Measurements from ENCODE around the gene RUNX2. TPM values are rescaled to one million over a fixed set of nuclear protein-coding genes. Genes with fewer than 3 reads are reported as not detected.
"Not testable (repeated sequence)": the region's sequence is repeated elsewhere in the genome, so short reads cannot be mapped to it uniquely, and the experiment has no call there.

The RUNX2 gene
- polyA plus RNA-seq, 1 donor: 2.6 TPM

- no peak overlapping the region for H3K4me3 ChIP-seq (ENCODE audit: low read length)
- H3K27ac ChIP-seq (ENCODE audit: low read length): no peak overlapping the region
- WGBS (ENCODE audit: insufficient coverage, low lambda C conversion rate): no CpG with 5 or more reads among the region's 4 CpGs
- no peaks in the 10 kb centered on the region for H3K4me1 ChIP-seq (ENCODE audit: control insufficient read depth, insufficient read depth, low read length)
- H3K27me3 ChIP-seq (ENCODE audit: control insufficient read depth, insufficient read depth, low read length): peaks cover 2% of the 10 kb centered on the region
- H3K9me3 ChIP-seq (ENCODE audit: control insufficient read depth, low read depth, low read length): no peaks in the 10 kb centered on the region
- no peaks in the 10 kb centered on the region for H3K36me3 ChIP-seq (ENCODE audit: control insufficient read depth, insufficient read depth, low read length)
- no peak for DNase-seq
Measured at GRCh38 chr6:45454008-45454911, 126.1 kb downstream of the RUNX2 start.

GRCh38 chr6:45455408-45455807, 127.3 kb downstream of the RUNX2 start:
- Histone ChIP-seq H3K4me1 (ENCODE audit: control insufficient read depth, insufficient read depth, low read length) (no peaks in the 10 kb centered on the region), H3K27ac (ENCODE audit: low read length) (no peak overlapping the region), H3K27me3 (ENCODE audit: control insufficient read depth, insufficient read depth, low read length) (peaks cover 2% of the 10 kb centered on the region), H3K4me3 (ENCODE audit: low read length) (no peak overlapping the region), H3K9me3 (ENCODE audit: control insufficient read depth, low read depth, low read length) (no peaks in the 10 kb centered on the region), H3K36me3 (ENCODE audit: control insufficient read depth, insufficient read depth, low read length) (no peaks in the 10 kb centered on the region)
- no peak for DNase-seq
- whole genome bisulfite sequencing (ENCODE audit: insufficient coverage, low lambda C conversion rate): 48% methylated on average over 2 of the region's 6 CpGs

GRCh38 chr6:45457141-45457540, 129.0 kb downstream of the RUNX2 start:
- peaks cover 2% of the 10 kb centered on the region for H3K27me3 ChIP-seq (ENCODE audit: control insufficient read depth, insufficient read depth, low read length)
- H3K27ac ChIP-seq (ENCODE audit: low read length): no peak overlapping the region
- no peaks in the 10 kb centered on the region for H3K36me3 ChIP-seq (ENCODE audit: control insufficient read depth, insufficient read depth, low read length)
- no peaks in the 10 kb centered on the region for H3K9me3 ChIP-seq (ENCODE audit: control insufficient read depth, low read depth, low read length)
- no peaks in the 10 kb centered on the region for H3K4me1 ChIP-seq (ENCODE audit: control insufficient read depth, insufficient read depth, low read length)
- no peak for DNase-seq
- H3K4me3 ChIP-seq (ENCODE audit: low read length): no peak overlapping the region

- Histone ChIP-seq H3K36me3 (ENCODE audit: control insufficient read depth, insufficient read depth, low read length) (no peaks in the 10 kb centered on the region), H3K4me1 (ENCODE audit: control insufficient read depth, insufficient read depth, low read length) (no peaks in the 10 kb centered on the region), H3K9me3 (ENCODE audit: control insufficient read depth, low read depth, low read length) (no peaks in the 10 kb centered on the region), H3K4me3 (ENCODE audit: low read length) (no peak overlapping the region), H3K27ac (ENCODE audit: low read length) (no peak overlapping the region), H3K27me3 (ENCODE audit: control insufficient read depth, insufficient read depth, low read length) (no peaks in the 10 kb centered on the region)
- 83% methylated on average over 2 of the region's 2 CpGs for WGBS (ENCODE audit: insufficient coverage, low lambda C conversion rate)
- DNase-seq: no peak
Measured at GRCh38 chr6:45458672-45459071, 130.5 kb downstream of the RUNX2 start.

- Histone ChIP-seq H3K27ac (ENCODE audit: low read length) (no peak overlapping the region), H3K4me1 (ENCODE audit: control insufficient read depth, insufficient read depth, low read length) (no peaks in the 10 kb centered on the region), H3K9me3 (ENCODE audit: control insufficient read depth, low read depth, low read length) (no peaks in the 10 kb centered on the region), H3K27me3 (ENCODE audit: control insufficient read depth, insufficient read depth, low read length) (no peaks in the 10 kb centered on the region), H3K36me3 (ENCODE audit: control insufficient read depth, insufficient read depth, low read length) (no peaks in the 10 kb centered on the region), H3K4me3 (ENCODE audit: low read length) (no peak overlapping the region)
- DNase-seq: no peak
- WGBS (ENCODE audit: insufficient coverage, low lambda C conversion rate): 100% methylated on average over 1 of the region's 2 CpGs
Measured at GRCh38 chr6:45460166-45460565, 132.0 kb downstream of the RUNX2 start.

GRCh38 chr6:45461486-45461885, 133.4 kb downstream of the RUNX2 start:
- Histone ChIP-seq H3K27ac (ENCODE audit: low read length) (no peak overlapping the region), H3K9me3 (ENCODE audit: control insufficient read depth, low read depth, low read length) (no peaks in the 10 kb centered on the region), H3K4me1 (ENCODE audit: control insufficient read depth, insufficient read depth, low read length) (no peaks in the 10 kb centered on the region), H3K4me3 (ENCODE audit: low read length) (no peak overlapping the region), H3K27me3 (ENCODE audit: control insufficient read depth, insufficient read depth, low read length) (no peaks in the 10 kb centered on the region), H3K36me3 (ENCODE audit: control insufficient read depth, insufficient read depth, low read length) (no peaks in the 10 kb centered on the region)
- no peak for DNase-seq
- 83% methylated on average over 1 of the region's 3 CpGs for WGBS (ENCODE audit: insufficient coverage, low lambda C conversion rate)

- DNase-seq: no peak
- no peak overlapping the region for H3K27ac ChIP-seq (ENCODE audit: low read length)
- no peak overlapping the region for H3K4me3 ChIP-seq (ENCODE audit: low read length)
- 100% methylated on average over 1 of the region's 7 CpGs for WGBS (ENCODE audit: insufficient coverage, low lambda C conversion rate)
- H3K9me3 ChIP-seq (ENCODE audit: control insufficient read depth, low read depth, low read length): no peaks in the 10 kb centered on the region
- H3K4me1 ChIP-seq (ENCODE audit: control insufficient read depth, insufficient read depth, low read length): no peaks in the 10 kb centered on the region
- no peaks in the 10 kb centered on the region for H3K27me3 ChIP-seq (ENCODE audit: control insufficient read depth, insufficient read depth, low read length)
- no peaks in the 10 kb centered on the region for H3K36me3 ChIP-seq (ENCODE audit: control insufficient read depth, insufficient read depth, low read length)
Measured at GRCh38 chr6:45462190-45463134, 134.3 kb downstream of the RUNX2 start.

GRCh38 chr6:45464685-45465084, 136.6 kb downstream of the RUNX2 start:
- Histone ChIP-seq H3K27ac (ENCODE audit: low read length) (no peak overlapping the region), H3K36me3 (ENCODE audit: control insufficient read depth, insufficient read depth, low read length) (no peaks in the 10 kb centered on the region), H3K27me3 (ENCODE audit: control insufficient read depth, insufficient read depth, low read length) (no peaks in the 10 kb centered on the region), H3K9me3 (ENCODE audit: control insufficient read depth, low read depth, low read length) (no peaks in the 10 kb centered on the region), H3K4me1 (ENCODE audit: control insufficient read depth, insufficient read depth, low read length) (no peaks in the 10 kb centered on the region), H3K4me3 (ENCODE audit: low read length) (no peak overlapping the region)
- DNase-seq: no peak

GRCh38 chr6:45466686-45467085, 138.6 kb downstream of the RUNX2 start:
- H3K27me3 ChIP-seq (ENCODE audit: control insufficient read depth, insufficient read depth, low read length): no peaks in the 10 kb centered on the region
- no peak overlapping the region for H3K27ac ChIP-seq (ENCODE audit: low read length)
- DNase-seq: no peak
- WGBS (ENCODE audit: insufficient coverage, low lambda C conversion rate): no CpG with 5 or more reads among the region's 4 CpGs
- H3K9me3 ChIP-seq (ENCODE audit: control insufficient read depth, low read depth, low read length): no peaks in the 10 kb centered on the region
- no peaks in the 10 kb centered on the region for H3K36me3 ChIP-seq (ENCODE audit: control insufficient read depth, insufficient read depth, low read length)
- H3K4me3 ChIP-seq (ENCODE audit: low read length): no peak overlapping the region
- H3K4me1 ChIP-seq (ENCODE audit: control insufficient read depth, insufficient read depth, low read length): no peaks in the 10 kb centered on the region

- H3K36me3 ChIP-seq (ENCODE audit: control insufficient read depth, insufficient read depth, low read length); H3K27ac ChIP-seq (ENCODE audit: low read length); H3K4me3 ChIP-seq (ENCODE audit: low read length); H3K4me1 ChIP-seq (ENCODE audit: control insufficient read depth, insufficient read depth, low read length); H3K27me3 ChIP-seq (ENCODE audit: control insufficient read depth, insufficient read depth, low read length); DNase-seq; H3K9me3 ChIP-seq (ENCODE audit: control insufficient read depth, low read depth, low read length): not testable (repeated sequence)
- 100% methylated on average over 1 of the region's 6 CpGs for WGBS (ENCODE audit: insufficient coverage, low lambda C conversion rate)
Measured at GRCh38 chr6:45467417-45467816, 139.3 kb downstream of the RUNX2 start.

Data from large intestine (tissue), 3 donors.